ENCODE results near the gene TTLL7.

Gene TTLL7

DNA sequence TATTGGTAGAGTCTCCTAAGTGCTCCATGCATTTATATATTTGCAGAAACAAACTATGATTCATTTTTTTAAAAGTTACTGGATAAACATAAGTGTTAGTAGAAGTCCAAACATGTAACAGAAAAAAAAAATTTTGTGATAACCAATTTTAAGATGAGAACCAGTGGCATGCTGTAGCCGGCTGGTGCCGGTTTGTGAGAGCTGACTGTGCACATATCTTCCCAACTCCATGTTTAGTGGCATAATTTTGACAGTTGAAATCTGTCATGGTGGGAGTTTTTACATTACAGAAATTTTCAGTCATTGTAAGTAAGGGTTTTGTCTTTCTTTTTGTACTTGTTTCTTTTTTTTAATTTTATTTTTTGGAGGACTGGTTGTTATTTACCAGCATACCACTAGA, 141.2 kb downstream of the TTLL7 start:
- no peak for DNase-seq

- DNase-seq = no peak
These were observed 141.8 kb downstream of the TTLL7 start for GRCh38 chr1:83857103-83857502.

GRCh38 chr1:83856381-83856780, 142.6 kb downstream of the TTLL7 start:
- no peak for DNase-seq

DNA sequence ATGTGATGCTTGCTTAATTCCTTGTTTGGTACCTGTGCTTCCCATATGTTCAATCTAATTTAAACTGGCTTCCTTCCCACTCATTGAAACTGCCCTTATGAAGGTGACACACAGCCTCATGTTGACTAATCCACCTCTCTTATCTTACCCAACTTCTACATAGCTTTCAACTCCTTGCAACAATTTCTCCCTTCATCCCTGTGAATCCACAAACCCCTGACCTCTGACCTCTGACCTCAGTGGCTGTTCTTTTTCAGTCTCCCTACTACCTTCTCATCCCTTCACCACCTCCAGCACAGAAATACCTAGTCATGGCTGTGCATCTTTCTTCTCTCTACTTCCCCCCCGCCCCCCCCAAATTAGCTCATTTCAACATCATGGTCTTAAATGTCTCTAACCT, 144.5 kb downstream of the TTLL7 start:
- no peak for DNase-seq

GRCh38 chr1:83850834-83851233, 148.1 kb downstream of the TTLL7 start:
- no peak for DNase-seq

GRCh38 chr1:83849191-83850061, 149.5 kb downstream of the TTLL7 start:
- no peak for DNase-seq

GRCh38 chr1:83846138-83846537, 152.8 kb downstream of the TTLL7 start:
- no peak for DNase-seq

DNA sequence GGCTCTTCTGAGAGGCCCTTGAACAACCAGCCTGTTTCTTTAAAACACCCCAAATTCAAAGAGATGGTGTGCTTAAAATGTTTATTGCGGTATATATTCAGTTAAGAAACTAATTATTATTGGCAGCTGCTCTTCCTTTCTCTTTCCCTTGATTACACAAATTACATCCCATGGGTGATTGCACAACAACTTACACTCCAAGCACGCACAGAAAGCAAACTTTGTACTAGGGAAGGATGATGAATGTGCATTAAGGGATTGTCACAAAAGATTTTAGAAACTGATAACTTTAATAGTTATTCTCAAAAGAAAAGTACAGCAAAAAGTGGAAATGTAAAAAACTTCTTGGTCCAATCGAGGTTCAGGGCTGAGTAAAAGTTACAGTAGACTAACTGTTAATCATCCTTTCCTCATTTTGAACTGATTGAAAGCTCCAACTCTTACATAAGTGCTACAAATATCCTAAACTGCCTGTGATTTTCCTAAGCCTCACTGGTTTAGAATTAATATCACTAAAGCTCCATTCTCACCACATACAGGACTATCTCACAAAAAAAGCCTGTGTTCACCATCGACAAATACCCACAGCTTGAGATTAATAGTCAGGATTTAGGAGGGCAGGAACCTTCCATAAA, 153.4 kb downstream of the TTLL7 start:
- no peak for DNase-seq

- no peak for DNase-seq
These were observed 154.4 kb downstream of the TTLL7 start for GRCh38 chr1:83844546-83844945.

GRCh38 chr1:83839566-83840173, 159.3 kb downstream of the TTLL7 start:
- DNase-seq = no peak

- no peak for DNase-seq
These were observed 160.4 kb downstream of the TTLL7 start for GRCh38 chr1:83838573-83838972.

- DNase-seq = no peak
These were observed 162.4 kb downstream of the TTLL7 start for GRCh38 chr1:83836543-83836942.

DNA sequence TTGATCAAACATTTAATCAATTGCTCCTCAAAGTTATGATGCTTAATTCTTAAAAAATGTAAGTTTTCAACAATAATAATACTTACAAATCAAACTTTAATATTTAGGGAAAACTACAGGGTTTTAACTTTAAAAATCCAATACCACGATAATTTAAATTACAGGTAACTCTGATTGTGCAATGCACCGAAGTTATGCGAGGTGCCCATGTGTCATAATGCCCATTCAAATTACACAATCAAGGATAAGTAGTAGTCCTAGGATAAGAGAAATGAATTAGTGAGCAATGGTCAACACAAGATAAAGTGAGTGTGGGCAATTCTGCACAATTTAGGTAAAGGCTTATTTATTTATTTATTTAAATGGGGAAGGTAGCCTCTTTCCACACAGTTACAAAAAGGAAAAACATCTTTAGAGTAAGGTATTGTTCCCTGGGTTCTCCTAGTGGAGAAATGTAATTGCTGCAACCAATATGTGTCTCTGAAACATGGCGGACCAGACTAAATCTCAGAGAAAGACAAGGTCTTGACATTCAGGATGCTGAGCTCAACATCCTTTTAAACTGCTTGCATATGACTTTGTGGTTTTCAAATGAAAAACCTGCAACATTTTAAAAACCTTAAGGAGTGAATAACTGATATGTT, 164.2 kb downstream of the TTLL7 start:
- no peak for DNase-seq

- no peak for DNase-seq
These were observed 166.7 kb downstream of the TTLL7 start for GRCh38 chr1:83832194-83832593.

GRCh38 chr1:83829106-83829505, 169.8 kb downstream of the TTLL7 start:
- DNase-seq = no peak

- DNase-seq = no peak
These were observed 170.5 kb downstream of the TTLL7 start for GRCh38 chr1:83828456-83828855.

GRCh38 chr1:83827741-83828140, 171.2 kb downstream of the TTLL7 start:
- no peak for DNase-seq

GRCh38 chr1:83822208-83822607, 176.7 kb downstream of the TTLL7 start:
- DNase-seq = no peak

- no peak for DNase-seq
These were observed 179.5 kb downstream of the TTLL7 start for GRCh38 chr1:83819436-83819835.

- DNase-seq = no peak
These were observed 180.0 kb downstream of the TTLL7 start for GRCh38 chr1:83818916-83819315.

DNA sequence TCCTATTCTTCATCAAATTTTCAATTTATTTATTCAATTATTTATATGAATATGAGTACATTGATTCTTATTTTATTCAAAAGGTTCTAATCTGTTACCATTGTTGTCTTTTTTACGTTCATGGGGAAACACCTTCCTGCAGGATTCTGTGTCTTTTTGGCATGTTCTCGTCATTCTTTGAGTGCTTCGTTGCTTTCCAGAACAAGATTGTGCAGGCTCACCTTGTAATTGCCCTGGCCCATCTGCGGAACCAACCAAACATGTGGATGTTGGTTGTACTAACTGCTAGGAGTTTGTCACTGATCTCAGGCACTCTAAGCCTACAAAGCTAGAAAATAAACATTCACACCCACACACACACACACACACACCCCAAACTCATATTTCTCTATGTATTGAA, 182.1 kb downstream of the TTLL7 start:
- no peak for DNase-seq

DNA sequence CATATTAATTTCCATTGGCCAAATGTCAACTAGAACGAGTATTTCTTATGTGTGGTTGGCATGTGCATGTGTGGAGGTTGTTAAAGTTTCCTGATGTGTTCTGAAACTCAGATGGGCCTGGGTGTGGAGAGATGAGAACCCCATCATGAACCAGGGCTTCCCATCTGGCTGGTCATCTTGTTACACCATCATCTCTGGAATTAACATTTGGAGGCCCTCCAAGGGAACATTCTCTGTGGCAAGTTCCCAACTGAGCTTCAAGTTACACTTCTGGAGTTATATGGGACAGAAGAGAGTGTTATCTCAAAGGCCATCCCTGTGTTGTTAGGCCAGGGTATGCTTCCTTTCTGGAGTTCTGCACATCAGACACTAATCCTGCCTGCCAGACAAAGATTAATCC, 183.6 kb downstream of the TTLL7 start:
- DNase-seq = no peak
